A172 (cell line): ENCODE measurements around the gene NFE2L1. TPM values are rescaled to one million over a fixed set of nuclear protein-coding genes. Genes with fewer than 3 reads are reported as not detected.
A peak's percentile ranks its signal among the peaks of the same experiment; 100 is the strongest.
"Not testable (repeated sequence)": the region's sequence is repeated elsewhere in the genome, so short reads cannot be mapped to it uniquely, and the experiment has no call there.

Experiments
- DNase-seq: peaks from one replicate; pipeline ENCODE4 v3.0.0-alpha.2; 2015; ENCODE audit warnings: low spot score
- total RNA-seq: library from RNA; depleted of rRNA; stranded (reverse); fragments of >200 nt; shearing (Covaris generic); gene quantifications from 2 replicates; pipeline ENCODE4 v1.2.3, GENCODE V29; 2014; rRNA removed

The NFE2L1 gene
- 73.6 and 140 TPM in 2 replicates for total RNA-seq

- DNase-seq, result peak; percentile 100
These were observed at the start of gene NFE2L1 for GRCh38 chr17:48047741-48048383. Gene NFE2L1, plus strand, starts transcription at chr17:48048359. Its CDS starts 2,760 bp downstream, at chr17:48051119.

GRCh38 chr17:47999582-47999981 is 48.6 kb upstream of the NFE2L1 start:
- DNase-seq, result peak; percentile 46

GRCh38 chr17:48001197-48001596 is 47.0 kb upstream of the NFE2L1 start:
- DNase-seq, result no peak

GRCh38 chr17:48001657-48002056 is 46.5 kb upstream of the NFE2L1 start:
- DNase-seq, result not testable (repeated sequence)

GRCh38 chr17:48002266-48002915 is 45.8 kb upstream of the NFE2L1 start:
- DNase-seq, result peak; percentile 89

- peak; percentile 38 for DNase-seq
These were observed 45.2 kb upstream of the NFE2L1 start for GRCh38 chr17:48002916-48003416.

- DNase-seq, result no peak
These were observed 44.6 kb upstream of the NFE2L1 start for GRCh38 chr17:48003417-48004151.

GRCh38 chr17:48004983-48005382 is 43.2 kb upstream of the NFE2L1 start:
- DNase-seq, result no peak

GRCh38 chr17:48006936-48007709 is 41.0 kb upstream of the NFE2L1 start:
- no peak for DNase-seq

- no peak for DNase-seq
These were observed 38.0 kb upstream of the NFE2L1 start for GRCh38 chr17:48010193-48010592.

GRCh38 chr17:48011405-48012150 is 36.6 kb upstream of the NFE2L1 start:
- DNase-seq, result no peak

- no peak for DNase-seq
These were observed 36.0 kb upstream of the NFE2L1 start for GRCh38 chr17:48012151-48012520.

GRCh38 chr17:48012654-48013053 is 35.5 kb upstream of the NFE2L1 start:
- DNase-seq, result no peak

- no peak for DNase-seq
These were observed 34.1 kb upstream of the NFE2L1 start for GRCh38 chr17:48013876-48014594.

GRCh38 chr17:48014595-48015111 is 33.5 kb upstream of the NFE2L1 start:
- no peak for DNase-seq

- DNase-seq, result peak; percentile 89
These were observed 32.0 kb upstream of the NFE2L1 start for GRCh38 chr17:48016112-48016511.

- DNase-seq, result not testable (repeated sequence)
These were observed 30.4 kb upstream of the NFE2L1 start for GRCh38 chr17:48017817-48018158.

- no peak for DNase-seq
These were observed 26.2 kb upstream of the NFE2L1 start for GRCh38 chr17:48021934-48022333.

- no peak for DNase-seq
These were observed 25.3 kb upstream of the NFE2L1 start for GRCh38 chr17:48022901-48023300.
